MM.1S (cell line): ENCODE measurements around the gene SPOCK1.

Source experiments
- EZH2 ChIP-seq: fragments of 300-600 bp; sonication (generic); optimal IDR thresholded peaks from 2 replicates; pipeline ENCODE3; 2017; ENCODE audit warnings: low read depth, mild to moderate bottlenecking, antibody characterized with exemption, low read length, mixed read lengths
- TF ChIP-seq, protein P1 (sequence below): fragments of 300-600 bp; sonication (generic); IDR thresholded peaks from 2 replicates; pipeline ENCODE4 v1.5.1; 2016; ENCODE audit warnings: antibody characterized with exemption, low read length, mixed read lengths

- TF ChIP-seq, protein P1, sequence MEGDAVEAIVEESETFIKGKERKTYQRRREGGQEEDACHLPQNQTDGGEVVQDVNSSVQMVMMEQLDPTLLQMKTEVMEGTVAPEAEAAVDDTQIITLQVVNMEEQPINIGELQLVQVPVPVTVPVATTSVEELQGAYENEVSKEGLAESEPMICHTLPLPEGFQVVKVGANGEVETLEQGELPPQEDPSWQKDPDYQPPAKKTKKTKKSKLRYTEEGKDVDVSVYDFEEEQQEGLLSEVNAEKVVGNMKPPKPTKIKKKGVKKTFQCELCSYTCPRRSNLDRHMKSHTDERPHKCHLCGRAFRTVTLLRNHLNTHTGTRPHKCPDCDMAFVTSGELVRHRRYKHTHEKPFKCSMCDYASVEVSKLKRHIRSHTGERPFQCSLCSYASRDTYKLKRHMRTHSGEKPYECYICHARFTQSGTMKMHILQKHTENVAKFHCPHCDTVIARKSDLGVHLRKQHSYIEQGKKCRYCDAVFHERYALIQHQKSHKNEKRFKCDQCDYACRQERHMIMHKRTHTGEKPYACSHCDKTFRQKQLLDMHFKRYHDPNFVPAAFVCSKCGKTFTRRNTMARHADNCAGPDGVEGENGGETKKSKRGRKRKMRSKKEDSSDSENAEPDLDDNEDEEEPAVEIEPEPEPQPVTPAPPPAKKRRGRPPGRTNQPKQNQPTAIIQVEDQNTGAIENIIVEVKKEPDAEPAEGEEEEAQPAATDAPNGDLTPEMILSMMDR, result no peak
- TF ChIP-seq EZH2, result no peak
Measured at GRCh38 chr5:137329586-137330296, 169.4 kb downstream of the SPOCK1 start.
